AG04449 (cell line): ENCODE data around the gene CCSER2.
"Not testable (repeated sequence)": the region's sequence is repeated elsewhere in the genome, so short reads cannot be mapped to it uniquely, and the experiment has no call there.

ENCODE experiments used
- CTCF ChIA-PET: fragments of 350-600 bp; formaldehyde crosslinking; extraction: SDS; loops from one replicate; lab custom pipeline; 2021; ENCODE audit warnings: antibody characterized with exemption; lab: Yijun Ruan, JAX
- POLR2A ChIA-PET: fragments of 400-600, 350-600 bp; formaldehyde crosslinking; extraction: SDS; loops from one replicate; lab custom pipeline; 2020; ENCODE audit warnings: antibody characterized with exemption, inconsistent platforms; lab: Yijun Ruan, JAX
- DNase-seq: peaks from one replicate; pipeline ENCODE4 v3.0.0-alpha.2; 2010; ENCODE audit warnings: low read depth, low spot score
- H3K4me3 ChIP-seq: 2 replicates; pipeline ENCODE4 v1.5.1; 2011; ENCODE audit warnings: low read depth, mild to moderate bottlenecking, control low read depth, low read length
- CTCF ChIP-seq: IDR thresholded peaks from one replicate; pipeline ENCODE4 v1.5.1; 2011; ENCODE audit warnings: mild to moderate bottlenecking, moderate library complexity, low read length, control low read depth, inconsistent platforms; ENCODE audit not compliant: insufficient read depth; ENCODE audit errors: missing control alignments

Gene CCSER2

DNA sequence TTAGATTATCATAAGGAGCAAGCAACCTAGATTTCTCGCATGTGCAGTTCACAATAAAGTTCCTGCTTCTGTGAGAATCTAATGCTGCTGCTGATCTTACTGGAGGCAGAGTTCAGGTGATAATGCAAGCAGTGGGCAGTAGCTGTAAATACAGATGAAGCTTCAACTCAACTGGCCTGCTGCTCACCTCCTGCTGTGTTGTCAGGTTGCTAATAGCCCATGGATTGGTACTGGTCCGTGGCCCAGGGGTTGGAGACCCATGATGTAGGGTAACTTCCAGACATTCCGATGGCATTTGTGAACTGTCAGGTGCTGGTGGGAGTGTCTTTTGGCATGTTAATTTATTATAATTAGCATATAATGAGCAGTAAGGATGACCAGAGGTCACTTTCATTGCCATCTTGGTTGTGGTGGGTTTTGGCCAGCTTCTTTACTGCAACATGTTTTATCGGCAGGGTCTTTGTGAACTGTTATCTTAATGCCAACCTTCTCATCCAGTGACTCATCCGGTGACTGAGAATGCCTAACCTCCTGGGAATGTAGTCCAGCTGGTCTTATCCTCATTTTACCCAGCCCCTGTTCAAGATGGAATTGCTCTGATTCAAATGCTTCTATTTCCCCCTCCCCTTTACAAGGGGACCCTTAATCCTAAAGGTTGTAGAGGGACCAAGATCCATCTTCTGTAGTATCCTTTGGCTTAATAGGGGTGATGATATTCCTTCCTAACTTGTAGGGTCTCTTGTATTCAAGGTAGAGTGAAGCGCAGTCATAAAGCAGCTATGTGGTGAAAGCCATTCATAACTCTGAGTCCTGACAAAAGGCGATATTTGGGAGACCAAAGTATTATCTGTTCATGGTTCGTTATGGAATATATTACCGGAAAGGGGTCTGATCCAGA, 165.8 kb downstream of the CCSER2 start:
- no peak for DNase-seq
- CTCF ChIA-PET = interaction anchor here (1.0 to 1.4 kb wide), 2 partner anchors 10 to 15 kb away, joined by 3 to 4 read pairs; no protein-coding TSS in a partner anchor
- POLR2A ChIA-PET = interaction anchor here (0.9 kb wide), 1 partner anchor 18 kb away, joined by 3 read pairs; no protein-coding TSS in a partner anchor
- no peak overlapping the region for H3K4me3 ChIP-seq
- no peak for TF ChIP-seq CTCF

DNA sequence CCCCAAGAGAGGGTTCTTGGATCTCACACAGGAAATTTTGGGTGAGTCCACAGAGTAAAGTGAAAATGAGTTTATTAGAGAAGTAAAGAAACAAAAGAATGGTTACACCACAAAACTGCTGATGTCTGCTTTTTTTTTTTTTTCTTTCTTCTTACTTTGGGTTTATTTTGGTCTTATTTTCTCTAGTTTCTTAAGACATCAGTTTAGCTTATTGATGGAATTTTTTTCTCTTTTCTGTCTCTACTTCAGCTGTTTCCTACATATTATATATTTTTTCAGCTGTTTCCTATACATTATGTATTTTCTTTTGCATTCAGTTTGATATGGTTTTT, 166.4 kb downstream of the CCSER2 start:
- no peak for TF ChIP-seq CTCF
- POLR2A ChIA-PET = interaction anchor here (0.9 kb wide), 1 partner anchor 18 kb away, joined by 3 read pairs; no protein-coding TSS in a partner anchor
- DNase-seq = no peak
- H3K4me3 ChIP-seq = no peak overlapping the region
- CTCF ChIA-PET = interaction anchor here (1.0 to 1.4 kb wide), 2 partner anchors 10 to 15 kb away, joined by 3 to 4 read pairs; no protein-coding TSS in a partner anchor

GRCh38 chr10:84497978-84498377, 169.6 kb downstream of the CCSER2 start:
- POLR2A ChIA-PET = no interaction called here

DNA sequence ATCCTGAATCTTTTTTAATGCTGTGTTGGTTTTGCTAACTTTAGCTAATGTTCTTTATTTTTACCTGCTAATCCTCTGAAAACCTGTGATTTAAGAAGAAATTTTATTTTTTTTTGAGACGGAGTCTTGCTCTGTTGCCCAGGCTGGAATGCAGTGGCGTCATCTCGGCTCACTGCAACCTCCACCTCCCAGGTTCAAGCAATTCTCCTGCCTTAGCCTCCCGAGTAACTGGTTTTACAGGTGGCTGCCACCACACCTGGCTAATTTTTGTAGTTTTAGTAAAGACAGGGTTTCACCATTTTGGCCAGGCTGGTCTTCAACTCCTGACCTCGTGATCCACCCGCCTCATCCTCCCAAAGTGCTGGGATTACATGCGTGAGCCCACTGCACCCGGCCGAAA, 170.7 kb downstream of the CCSER2 start:
- DNase-seq, H3K4me3 ChIP-seq, CTCF ChIA-PET, POLR2A ChIA-PET: not testable (repeated sequence)

More at GRCh38 chr10:84497978-84498377, 169.6 kb downstream of the CCSER2 start:
- no peak overlapping the region for H3K4me3 ChIP-seq
- CTCF ChIA-PET = interaction anchor here (1.0 kb wide), 1 partner anchor 39 kb away, joined by 4 read pairs; no protein-coding TSS in a partner anchor
- no peak for DNase-seq
- TF ChIP-seq CTCF = no peak

GRCh38 chr10:84499846-84500245, 171.5 kb downstream of the CCSER2 start:
- ChIA-PET CTCF (no interaction called here), POLR2A (no interaction called here)
- no peak overlapping the region for H3K4me3 ChIP-seq
- no peak for TF ChIP-seq CTCF
- DNase-seq = no peak

DNA sequence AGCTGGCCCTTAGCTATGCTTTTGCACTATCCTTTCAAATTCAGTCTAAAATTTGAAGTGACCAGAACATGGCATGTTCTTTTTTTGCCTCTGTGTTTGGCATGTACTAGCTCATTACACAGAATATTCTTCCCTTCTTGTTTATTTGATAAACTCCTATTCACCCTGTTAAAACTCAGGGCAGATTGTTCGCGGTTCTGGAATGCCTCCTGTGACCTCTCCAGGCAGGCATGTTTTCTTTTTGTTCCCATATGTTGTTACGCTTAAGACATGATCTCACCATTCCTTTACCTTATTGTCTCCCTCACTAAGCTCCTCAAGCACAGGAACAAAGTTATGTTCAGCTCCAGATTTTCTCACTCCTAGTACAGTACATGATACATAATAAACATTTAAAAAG, 181.7 kb downstream of the CCSER2 start:
- CTCF ChIA-PET = interaction anchor here (0.8 to 3.0 kb wide), 6 partner anchors 13 to 248 kb away, joined by 3 to 24 read pairs (median 4); no protein-coding TSS in a partner anchor
- TF ChIP-seq CTCF = no peak
- no peak overlapping the region for H3K4me3 ChIP-seq
- POLR2A ChIA-PET = no interaction called here
- DNase-seq = peak; percentile 28
